PFSK-1 (cell line): ENCODE measurements around the gene SYT6.

Source experiments
- POLR2AphosphoS5 ChIP-seq: IDR thresholded peaks from 2 replicates; pipeline ENCODE4 v1.6.1; 2012; ENCODE audit warnings: low read depth, mild to moderate bottlenecking, control low read depth, low read length, moderate library complexity
- REST ChIP-seq, 2 experiments: IDR thresholded peaks; 2 replicates each; pipeline versions ENCODE4 v1.6.1 to v1.8.0; 2011 to 2012; ENCODE audit warnings: low read depth in 2 of 2, low read length in 2 of 2, control low read depth in 1 of 2, inconsistent platforms in 1 of 2, mild to moderate bottlenecking in 1 of 2, moderate library complexity in 1 of 2; ENCODE audit not compliant: insufficient read depth in 1 of 2
- SIN3A ChIP-seq: IDR thresholded peaks from 2 replicates; pipeline ENCODE4 v1.6.1; 2012; ENCODE audit warnings: mild to moderate bottlenecking, low read length, moderate library complexity, borderline replicate concordance; ENCODE audit not compliant: insufficient read depth
- TAF1 ChIP-seq: IDR thresholded peaks from 2 replicates; pipeline ENCODE4 v1.6.1; 2012; ENCODE audit warnings: low read length, control low read depth, borderline replicate concordance; ENCODE audit not compliant: insufficient read depth

DNA sequence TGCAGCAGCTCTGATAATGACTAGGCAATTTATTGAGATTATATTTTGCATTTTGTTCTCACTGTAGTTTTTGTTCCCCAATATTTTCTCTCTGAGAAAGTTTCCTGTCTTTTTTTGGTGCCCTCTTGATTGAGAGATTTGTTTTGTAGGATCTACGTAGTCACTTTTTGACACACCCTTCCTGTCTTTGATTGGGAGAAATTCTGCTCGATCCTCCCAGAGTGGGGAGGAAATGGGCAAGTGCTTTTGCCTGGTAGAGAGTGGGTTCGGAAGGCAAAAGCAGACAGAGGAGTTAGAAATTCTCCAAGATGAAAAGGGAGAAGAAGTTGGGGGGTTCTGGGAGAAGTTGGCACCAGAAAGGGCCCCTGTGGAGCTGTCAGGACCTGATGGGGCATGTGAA lies 42.1 kb upstream of the SYT6 start:
- TF ChIP-seq SIN3A (no peak), POLR2AphosphoS5 (no peak), REST (IDR thresholded peaks at IDR 0.05; ENCODE audit: insufficient read depth in 1 of 2, low read depth in 2 of 2, low read length in 2 of 2) (no peak), TAF1 (no peak)
